ENCODE data around the gene CCDC82.

- TF ChIP-seq CTCF (IDR thresholded peaks at IDR 0.05; ENCODE audit: low read length) (no peak), EZH2 (IDR thresholded peaks at IDR 0.05; ENCODE audit: borderline replicate concordance, low read length) (no peak)
Measured at GRCh38 chr11:96339706-96340554, 49.8 kb downstream of the CCDC82 start.
